SK-N-SH treated with all-trans-retinoic acid at 6 μM for 48 hours (cell line): ENCODE results near the gene TMPRSS11D.

ENCODE experiments used
- ARNTL ChIP-seq: fragments of 450-650 bp; formaldehyde crosslinking; IDR thresholded peaks from 2 replicates; pipeline ENCODE4 v1.5.0; 2020; ENCODE audit warnings: low read depth, mild to moderate bottlenecking, moderate library complexity, borderline replicate concordance
- BACH2 ChIP-seq: fragments of 250-450 bp; sonication (Bioruptor Pico); IDR thresholded peaks from 2 replicates; pipeline ENCODE4 v1.9.0; 2021; ENCODE audit warnings: mild to moderate bottlenecking, borderline replicate concordance
- CSDC2 ChIP-seq: fragments of 250-450 bp; sonication (Bioruptor Pico); IDR thresholded peaks from 2 replicates; pipeline ENCODE4 v1.5.0; 2020; ENCODE audit warnings: mild to moderate bottlenecking, moderate library complexity
- GLIS3 ChIP-seq: fragments of 250-450 bp; sonication (Bioruptor Pico); IDR thresholded peaks from 2 replicates; pipeline ENCODE4 v1.5.0; 2020; ENCODE audit warnings: mild to moderate bottlenecking, moderate library complexity
- ISL1 ChIP-seq: fragments of 250-450 bp; sonication (Bioruptor Pico); IDR thresholded peaks from 2 replicates; pipeline ENCODE4 v2.1.2; 2022; ENCODE audit warnings: mild to moderate bottlenecking, moderate library complexity
- PPARA ChIP-seq: fragments of 250-450 bp; sonication (Bioruptor Pico); IDR thresholded peaks from 2 replicates; pipeline ENCODE4 v1.5.0; 2020; ENCODE audit warnings: mild to moderate bottlenecking, borderline replicate concordance
- RARB ChIP-seq: fragments of 250-450 bp; sonication (Bioruptor Pico); IDR thresholded peaks from 2 replicates; pipeline ENCODE4 v1.8.0; 2021; ENCODE audit warnings: mild to moderate bottlenecking, moderate library complexity
- ZFP3 ChIP-seq: fragments of 250-450 bp; sonication (Bioruptor Pico); IDR thresholded peaks from 2 replicates; pipeline ENCODE4 v1.5.0; 2020; ENCODE audit warnings: mild to moderate bottlenecking, moderate library complexity
- ZNF70 ChIP-seq: fragments of 450-650 bp; formaldehyde crosslinking; IDR thresholded peaks from 2 replicates; pipeline ENCODE4 v1.5.0; 2020; ENCODE audit warnings: mild to moderate bottlenecking, moderate library complexity
- TF ChIP-seq, protein P1 (sequence below): fragments of 250-450 bp; sonication (Bioruptor Pico); IDR thresholded peaks from 2 replicates; pipeline ENCODE4 v1.8.0; 2020; ENCODE audit warnings: mild to moderate bottlenecking, moderate library complexity, borderline replicate concordance

DNA sequence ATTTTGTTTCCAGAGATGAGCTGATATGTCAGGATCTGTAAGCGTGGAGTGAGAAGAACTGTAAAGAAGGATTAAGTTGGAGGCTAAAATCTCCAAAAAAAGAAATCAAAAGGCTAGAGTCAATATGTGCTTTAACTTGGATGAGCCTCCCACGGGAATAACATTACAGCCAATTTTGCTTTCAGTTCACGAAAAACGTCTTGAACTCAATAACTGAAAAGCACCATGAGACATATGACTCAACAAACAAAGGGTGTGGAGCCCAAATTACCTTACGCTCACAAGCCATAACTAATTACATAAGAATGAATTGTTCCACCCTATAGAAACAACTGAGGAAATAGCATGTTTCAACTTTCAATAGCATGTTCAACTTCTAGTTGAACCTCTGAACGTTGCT, 22.3 kb downstream of the TMPRSS11D start:
- no peak for TF ChIP-seq RARB (CRISPR knock-in tag)
- TF ChIP-seq ARNTL, result no peak
- TF ChIP-seq ZNF70 (CRISPR knock-in tag), result no peak
- TF ChIP-seq CSDC2 (CRISPR knock-in tag), result no peak
- TF ChIP-seq, protein P1, sequence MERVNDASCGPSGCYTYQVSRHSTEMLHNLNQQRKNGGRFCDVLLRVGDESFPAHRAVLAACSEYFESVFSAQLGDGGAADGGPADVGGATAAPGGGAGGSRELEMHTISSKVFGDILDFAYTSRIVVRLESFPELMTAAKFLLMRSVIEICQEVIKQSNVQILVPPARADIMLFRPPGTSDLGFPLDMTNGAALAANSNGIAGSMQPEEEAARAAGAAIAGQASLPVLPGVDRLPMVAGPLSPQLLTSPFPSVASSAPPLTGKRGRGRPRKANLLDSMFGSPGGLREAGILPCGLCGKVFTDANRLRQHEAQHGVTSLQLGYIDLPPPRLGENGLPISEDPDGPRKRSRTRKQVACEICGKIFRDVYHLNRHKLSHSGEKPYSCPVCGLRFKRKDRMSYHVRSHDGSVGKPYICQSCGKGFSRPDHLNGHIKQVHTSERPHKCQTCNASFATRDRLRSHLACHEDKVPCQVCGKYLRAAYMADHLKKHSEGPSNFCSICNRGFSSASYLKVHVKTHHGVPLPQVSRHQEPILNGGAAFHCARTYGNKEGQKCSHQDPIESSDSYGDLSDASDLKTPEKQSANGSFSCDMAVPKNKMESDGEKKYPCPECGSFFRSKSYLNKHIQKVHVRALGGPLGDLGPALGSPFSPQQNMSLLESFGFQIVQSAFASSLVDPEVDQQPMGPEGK (CRISPR knock-in tag), result no peak
- TF ChIP-seq ZFP3, result no peak
- TF ChIP-seq BACH2 (CRISPR knock-in tag), result no peak
- TF ChIP-seq PPARA (CRISPR knock-in tag), result no peak
- no peak for TF ChIP-seq ISL1 (CRISPR knock-in tag)
- TF ChIP-seq GLIS3 (CRISPR knock-in tag), result no peak
